Mesodermal cell (in vitro differentiated cells): ENCODE measurements around the gene GJC1. TPM values are rescaled to one million over a fixed set of nuclear protein-coding genes. Genes with fewer than 3 reads are reported as not detected.

Source experiments
- H3K27ac ChIP-seq: 2 replicates; pipeline ENCODE4 v1.7.0; 2013; ENCODE audit warnings: mild to moderate bottlenecking, low read depth, low read length, moderate library complexity; ENCODE audit not compliant: severe bottlenecking
- H3K36me3 ChIP-seq: 2 replicates; pipeline ENCODE4 v1.7.1; 2013; ENCODE audit warnings: mild to moderate bottlenecking, low read length, moderate library complexity; ENCODE audit not compliant: control insufficient read depth, insufficient read depth
- H3K4me1 ChIP-seq: one replicate; pipeline ENCODE4 v1.7.1; 2013; ENCODE audit warnings: mild to moderate bottlenecking, low read length; ENCODE audit not compliant: insufficient read depth, control insufficient read depth, poor library complexity, severe bottlenecking
- H3K4me3 ChIP-seq: 2 replicates; pipeline ENCODE4 v1.7.0; 2013; ENCODE audit warnings: low read length, control low read depth, mild to moderate bottlenecking; ENCODE audit not compliant: insufficient read depth, poor library complexity, severe bottlenecking; ENCODE audit errors: extremely low read depth
- H3K9me3 ChIP-seq: 2 replicates; pipeline ENCODE4 v1.7.1; 2013; ENCODE audit warnings: mild to moderate bottlenecking, low read length, moderate library complexity; ENCODE audit not compliant: control insufficient read depth
- WGBS, 2 experiments: methylation state at CpG; one replicate each; pipeline ENCODE4 v1.1.5; 2013; ENCODE audit warnings: missing lambda C conversion rate in 2 of 2; ENCODE audit not compliant: insufficient coverage in 2 of 2; 5-methylcytosine and 5-hydroxymethylcytosine counted together
- polyA plus RNA-seq, 2 experiments: library from polyadenylated mRNA; stranded (reverse); fragments of 50-300 nt; gene quantifications; one replicate each; pipeline ENCODE4 v1.2.3, GENCODE V29; 2013

Gene GJC1
- polyA plus RNA-seq (2013, experiment 1 of 2): 49.1 TPM
- 41.5 TPM for polyA plus RNA-seq (2013, experiment 2 of 2)

DNA sequence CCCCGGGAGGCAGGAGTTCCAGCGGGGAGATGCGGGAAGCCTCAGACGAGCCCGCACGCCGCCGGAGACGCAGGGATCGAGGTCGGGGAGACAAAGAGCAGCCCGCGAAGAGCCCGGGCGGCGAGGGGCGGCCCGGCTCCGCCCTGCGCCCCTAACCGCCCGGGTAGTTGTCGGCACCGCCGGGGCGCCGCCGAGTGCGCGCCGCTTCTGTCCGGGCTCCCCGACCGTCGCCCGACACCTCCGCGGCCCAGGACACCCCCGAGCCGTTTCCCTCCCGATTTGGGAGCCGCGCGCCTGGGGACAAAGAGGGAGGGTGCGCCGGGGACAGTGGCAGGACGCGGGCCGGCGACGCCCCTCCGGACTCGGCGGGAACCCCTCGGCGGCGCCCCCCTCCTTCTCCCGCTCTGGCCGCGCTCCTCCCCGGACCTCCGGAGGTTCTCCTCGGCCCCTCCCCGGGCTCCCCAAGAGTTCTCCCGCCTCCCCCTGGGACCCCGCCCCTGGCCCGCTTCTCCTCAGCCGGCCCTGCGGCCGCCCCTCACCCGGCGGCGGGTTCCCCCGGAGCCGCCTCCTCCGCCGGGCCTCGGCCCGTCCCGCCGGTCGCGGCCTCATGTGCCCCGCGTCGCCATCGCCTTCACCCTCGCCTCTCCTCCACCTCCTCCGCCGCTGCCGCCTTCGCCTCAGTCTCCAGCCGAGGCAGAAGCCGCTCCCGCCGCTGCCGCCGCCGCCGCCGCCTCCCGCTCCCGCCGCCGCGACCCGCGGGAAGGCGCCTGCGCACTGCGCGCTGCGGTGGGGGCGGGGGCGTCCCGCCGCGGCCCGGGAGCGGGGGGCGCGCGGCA is at the start of gene GJC1:
Gene GJC1 (minus strand): TSS at position 765 of the 836 bp plus-strand sequence. CDS start 24,470 bp downstream, outside the sequence.
- Histone ChIP-seq H3K4me3 (peak within 1 kb of the TSS; percentile 93), H3K9me3 (no peaks in the 10 kb centered on the region), H3K36me3 (peaks cover 7% of the 10 kb centered on the region), H3K4me1 (no peaks in the 10 kb centered on the region), H3K27ac (peak within 1 kb of the TSS; percentile 74)
- 0% methylated on average over 80 to 95 of the region's 123 CpGs for WGBS, 2 experiments

DNA sequence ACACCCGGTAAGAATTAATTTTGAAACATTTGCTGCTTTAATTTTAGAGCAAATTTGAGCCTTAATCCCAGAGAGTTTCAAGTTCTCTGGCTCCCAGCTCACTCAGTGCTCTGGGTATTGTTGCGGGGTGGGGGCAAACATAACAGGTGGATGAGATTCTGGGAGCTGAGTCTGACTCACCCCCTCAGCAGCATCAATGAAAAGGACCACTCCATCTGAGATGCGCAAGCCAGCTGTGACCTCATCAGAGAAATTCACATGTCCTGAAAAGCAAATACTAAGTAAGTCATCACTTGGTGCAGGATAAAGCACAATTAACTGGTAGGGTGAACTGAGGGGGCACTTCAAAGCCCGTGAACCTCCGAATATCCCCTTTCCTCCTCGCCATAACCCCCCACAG is 49.3 kb upstream of the GJC1 start:
- Histone ChIP-seq H3K9me3 (no peaks in the 10 kb centered on the region), H3K27ac (no peak overlapping the region), H3K4me1 (no peaks in the 10 kb centered on the region), H3K4me3 (no peak overlapping the region), H3K36me3 (peaks cover 84% of the 10 kb centered on the region)
- WGBS, 2 experiments: 93 to 96% methylated on average over 4 to 5 of the region's 6 CpGs

DNA sequence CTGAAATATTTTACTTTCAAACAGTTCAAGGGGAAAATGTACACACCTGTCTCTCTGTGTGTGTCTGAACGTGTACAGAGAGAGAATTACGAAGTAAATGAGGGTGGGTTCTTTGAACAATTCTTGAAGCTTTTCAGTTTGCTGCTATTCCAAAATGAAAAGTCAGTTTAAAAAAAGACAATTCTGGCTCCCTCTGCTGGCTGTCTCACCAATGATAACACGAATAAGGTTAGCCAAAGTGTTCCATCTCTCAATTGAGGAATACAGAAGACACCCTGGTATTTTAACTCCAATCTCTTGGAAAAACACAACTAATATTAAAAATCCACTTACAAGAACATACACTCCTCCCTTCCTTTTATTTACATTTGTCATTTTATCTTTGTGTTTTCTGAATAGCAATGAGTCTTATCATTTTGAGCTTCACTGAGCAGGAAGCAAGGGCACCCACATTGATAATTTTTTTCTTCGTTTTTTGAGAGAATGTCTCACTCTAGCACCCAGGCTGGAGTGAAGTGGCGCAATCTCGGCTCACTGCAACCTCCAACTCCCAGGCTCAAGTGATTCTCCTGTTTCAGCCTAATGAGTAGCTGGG is 48.6 kb upstream of the GJC1 start:
- no peak overlapping the region for H3K27ac ChIP-seq
- 74% methylated on average over 4 to 5 of the region's 6 CpGs for WGBS, 2 experiments
- H3K4me3 ChIP-seq: no peak overlapping the region
- no peaks in the 10 kb centered on the region for H3K4me1 ChIP-seq
- no peaks in the 10 kb centered on the region for H3K9me3 ChIP-seq
- H3K36me3 ChIP-seq: peaks cover 83% of the 10 kb centered on the region

DNA sequence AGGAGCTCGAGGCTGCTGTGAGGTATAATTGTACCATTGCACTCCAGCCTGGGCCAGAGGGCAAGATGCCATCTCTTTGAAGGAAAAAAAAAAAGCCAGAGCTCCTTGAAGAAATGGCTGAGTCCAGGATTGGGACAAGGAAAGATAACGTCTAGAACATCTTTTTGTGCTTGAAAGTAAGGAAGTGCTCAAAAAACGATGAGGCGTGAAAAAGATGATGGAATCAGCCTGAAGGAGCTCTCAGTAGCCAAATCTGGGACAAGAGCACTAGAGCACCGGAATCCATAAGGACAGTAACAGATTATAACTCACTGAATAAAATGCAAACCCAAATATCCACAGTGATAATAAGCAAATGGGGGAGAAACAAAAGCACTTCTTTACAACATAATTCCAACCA is 47.0 kb upstream of the GJC1 start:
- Histone ChIP-seq H3K36me3 (peaks cover 81% of the 10 kb centered on the region), H3K9me3 (no peaks in the 10 kb centered on the region)

DNA sequence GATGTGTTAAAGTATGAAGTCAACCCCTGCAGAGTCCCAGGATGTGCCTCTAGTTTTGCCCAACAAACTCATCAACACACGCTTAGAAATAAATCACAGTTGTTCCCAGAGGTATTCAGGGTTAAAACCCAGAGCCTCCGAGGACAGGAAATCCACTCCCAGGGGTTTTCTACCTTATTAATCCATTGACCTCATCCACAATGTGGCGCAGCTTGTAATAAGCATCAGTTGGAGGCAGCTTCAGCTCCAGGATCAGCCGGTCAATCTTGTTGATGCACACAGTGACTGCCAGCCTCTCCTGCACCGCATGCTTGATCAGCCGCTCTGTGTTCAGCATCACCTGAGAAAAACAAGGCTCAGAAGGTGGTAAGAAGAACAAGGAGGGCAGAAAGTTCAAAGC is 45.7 kb upstream of the GJC1 start:
- H3K9me3 ChIP-seq: no peaks in the 10 kb centered on the region
- no peaks in the 10 kb centered on the region for H3K4me1 ChIP-seq
- H3K36me3 ChIP-seq: peaks cover 84% of the 10 kb centered on the region
- 96 to 97% methylated on average over 5 to 6 of the region's 6 CpGs for WGBS, 2 experiments
- no peak overlapping the region for H3K4me3 ChIP-seq
- H3K27ac ChIP-seq: no peak overlapping the region

More for the DNA sequence above, 47.0 kb upstream of the GJC1 start:
- H3K27ac ChIP-seq: no peak overlapping the region
- no peaks in the 10 kb centered on the region for H3K4me1 ChIP-seq
- whole genome bisulfite sequencing, 2 experiments: 91 to 95% methylated on average over 3 to 4 of the region's 5 CpGs
- no peak overlapping the region for H3K4me3 ChIP-seq

DNA sequence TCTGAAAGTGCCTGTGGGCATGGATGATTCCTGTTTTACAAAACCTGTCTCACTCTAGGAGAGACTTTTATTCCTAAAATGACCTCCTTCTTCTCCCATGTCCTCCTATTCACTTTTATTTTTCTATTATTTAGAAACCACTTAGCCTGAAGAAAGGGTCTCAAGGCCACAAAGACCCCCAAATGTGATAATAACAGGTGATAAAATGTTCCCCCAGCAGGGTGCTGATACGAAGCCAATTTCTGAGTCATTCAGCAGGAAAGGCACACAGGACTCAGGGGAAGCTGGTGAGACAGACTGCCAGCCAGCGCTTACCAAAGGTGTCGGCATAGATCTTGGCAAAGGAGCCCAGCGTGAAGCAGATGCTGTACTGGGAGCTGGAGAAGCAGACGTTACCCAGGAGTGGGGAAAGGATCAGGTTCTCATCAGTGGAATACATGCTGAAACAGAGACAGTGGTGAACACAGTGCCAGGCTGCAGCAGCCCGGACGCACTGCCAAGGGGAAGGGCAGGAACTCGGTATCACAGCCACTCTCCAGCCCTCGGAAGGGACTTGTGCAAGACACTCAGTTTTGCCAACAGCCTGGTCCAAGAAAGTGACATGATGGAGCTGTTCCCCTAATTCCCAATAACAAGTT is 42.2 kb upstream of the GJC1 start:
- Histone ChIP-seq H3K36me3 (peaks cover 93% of the 10 kb centered on the region), H3K4me3 (no peak overlapping the region), H3K9me3 (no peaks in the 10 kb centered on the region), H3K27ac (no peak overlapping the region), H3K4me1 (no peaks in the 10 kb centered on the region)
- 91 to 95% methylated on average over 9 of the region's 9 CpGs for WGBS, 2 experiments

DNA sequence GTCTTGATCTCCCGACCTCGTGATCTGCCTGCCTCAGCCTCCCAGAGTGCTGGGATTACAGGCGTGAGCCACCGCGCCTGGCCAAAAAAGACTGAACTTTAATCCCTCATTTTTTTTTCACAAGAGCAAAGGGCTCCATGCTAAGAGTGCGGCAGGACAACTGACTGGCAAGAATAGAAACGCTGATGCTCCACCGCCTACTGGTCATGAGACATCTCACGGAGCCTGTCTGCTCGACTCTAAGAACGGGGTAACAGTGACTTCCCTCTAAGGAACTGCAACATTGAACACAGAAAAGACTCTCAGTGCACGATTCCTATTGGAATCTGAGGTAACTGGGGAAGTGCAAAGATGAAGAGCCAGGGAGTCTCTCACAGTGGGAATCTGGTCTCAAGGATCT is 41.5 kb upstream of the GJC1 start:
- whole genome bisulfite sequencing, 2 experiments: 95 to 100% methylated on average over 11 to 12 of the region's 12 CpGs

DNA sequence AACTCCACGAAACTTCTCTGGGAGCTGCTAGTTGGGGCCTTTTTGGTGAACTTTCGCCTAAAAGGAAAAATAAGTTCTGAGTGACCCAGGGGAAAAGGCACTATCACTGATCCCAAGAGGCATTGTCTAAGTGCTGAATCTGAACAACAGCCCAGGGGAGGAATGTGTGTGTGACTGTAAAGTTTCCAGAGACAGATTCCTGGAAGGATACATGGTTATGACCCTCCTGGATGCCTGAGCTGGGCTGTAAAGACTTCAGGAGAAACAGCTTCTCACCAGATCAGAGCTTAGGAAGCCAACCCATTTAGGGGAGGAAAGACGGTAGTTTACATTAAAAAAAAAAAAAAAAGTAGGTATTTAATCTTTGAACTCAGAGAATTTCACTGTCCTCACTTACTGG is 37.8 kb upstream of the GJC1 start:
- no peaks in the 10 kb centered on the region for H3K4me1 ChIP-seq
- 94 to 100% methylated on average over 2 of the region's 3 CpGs for WGBS, 2 experiments
- H3K36me3 ChIP-seq: peaks cover 90% of the 10 kb centered on the region
- H3K4me3 ChIP-seq: no peak overlapping the region
- no peaks in the 10 kb centered on the region for H3K9me3 ChIP-seq
- H3K27ac ChIP-seq: no peak overlapping the region

More for the DNA sequence above, 41.5 kb upstream of the GJC1 start:
- H3K4me1 ChIP-seq: no peaks in the 10 kb centered on the region
- H3K27ac ChIP-seq: no peak overlapping the region
- peaks cover 93% of the 10 kb centered on the region for H3K36me3 ChIP-seq
- H3K4me3 ChIP-seq: no peak overlapping the region
- no peaks in the 10 kb centered on the region for H3K9me3 ChIP-seq

DNA sequence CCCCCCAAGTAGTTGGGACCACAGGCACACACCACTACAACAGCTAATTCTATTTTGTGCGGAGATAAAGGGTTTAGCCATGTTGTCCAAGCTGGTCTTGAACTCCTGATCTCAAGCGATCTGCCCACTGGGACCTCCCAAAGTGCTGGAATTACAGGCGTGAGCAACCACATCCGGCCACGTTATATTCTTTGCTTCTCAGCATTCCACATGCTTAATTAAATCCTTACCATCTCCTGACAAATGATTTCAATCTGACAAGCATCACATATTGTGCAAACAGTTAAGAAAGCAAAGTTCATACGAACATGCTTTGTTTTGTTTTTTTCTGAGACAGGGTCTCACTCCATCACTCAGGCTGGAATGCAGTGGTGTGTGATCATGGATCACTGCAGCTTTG is 35.8 kb upstream of the GJC1 start:
- H3K27ac ChIP-seq: no peak overlapping the region
- no peaks in the 10 kb centered on the region for H3K4me1 ChIP-seq
- H3K36me3 ChIP-seq: peaks cover 87% of the 10 kb centered on the region
- H3K4me3 ChIP-seq: no peak overlapping the region
- H3K9me3 ChIP-seq: no peaks in the 10 kb centered on the region
- WGBS, 2 experiments: 90 to 95% methylated on average over 6 of the region's 6 CpGs

DNA sequence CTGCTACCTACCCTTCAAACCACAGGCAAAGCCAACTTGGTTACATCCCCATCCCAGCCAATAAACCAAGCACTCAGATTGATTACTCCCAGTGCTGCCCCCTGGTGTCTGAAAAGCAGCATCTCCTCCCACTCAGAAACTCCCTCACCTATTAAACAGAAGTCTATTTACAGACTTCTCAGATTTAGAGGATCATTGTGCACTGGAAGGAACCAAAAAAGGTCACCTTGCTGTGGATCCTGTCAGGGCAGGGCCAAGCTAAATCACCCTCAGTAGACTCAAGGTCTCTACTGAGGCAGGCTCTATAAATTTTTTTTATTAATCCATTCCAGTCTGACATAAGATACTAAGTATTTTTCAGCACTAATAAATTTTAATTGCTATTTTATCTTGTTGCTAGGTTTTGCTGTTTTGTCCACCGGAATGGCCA is 35.2 kb upstream of the GJC1 start:
- Histone ChIP-seq H3K4me1 (no peaks in the 10 kb centered on the region), H3K27ac (no peak overlapping the region), H3K9me3 (no peaks in the 10 kb centered on the region), H3K4me3 (no peak overlapping the region), H3K36me3 (peaks cover 88% of the 10 kb centered on the region)
- WGBS, 2 experiments: no CpG with 5 or more reads among the region's 1 CpG
